Omental fat pad (tissue), 4 donors: Measurements from ENCODE around the gene SEC14L5. TPM values are rescaled to one million over a fixed set of nuclear protein-coding genes. Genes with fewer than 3 reads are reported as not detected.

ENCODE experiments used
- ATAC-seq: fragments of 150-250 bp; one replicate; pipeline ENCODE4 v1.9.1; 2016; ENCODE audit warnings: mild to moderate bottlenecking, moderate library complexity; ENCODE audit not compliant: low FRiP score
- DNase-seq: peaks from one replicate; pipeline ENCODE4 v3.0.0-alpha.2; 2019; ENCODE audit warnings: low spot score
- CTCF ChIP-seq, 3 donors: fragments of 450-650 bp; IDR thresholded peaks; one replicate each; pipeline ENCODE4 v1.5.1; 2016 to 2017; ENCODE audit warnings: antibody characterized with exemption in 3 of 3, mild to moderate bottlenecking in 3 of 3, moderate library complexity in 2 of 3
- total RNA-seq, 4 donors: library from RNA; depleted of rRNA; stranded (reverse); fragments of >200 nt; gene quantifications; one replicate each; pipeline ENCODE4 v1.1.0, GENCODE V29; 2016

The SEC14L5 gene
- total RNA-seq, 4 donors from 2014 or later = 0.12 to 1.3 (median 0.45) TPM

GRCh38 chr16:5011637-5012036 lies 53.5 kb downstream of the SEC14L5 start:
- DNase-seq = no peak
- no peak for TF ChIP-seq CTCF (IDR thresholded peaks at IDR 0.05)

GRCh38 chr16:5012887-5013286 lies 54.8 kb downstream of the SEC14L5 start:
- no peak for TF ChIP-seq CTCF (IDR thresholded peaks at IDR 0.05)
- ATAC-seq (no peak), DNase-seq (no peak)

More at GRCh38 chr16:5011637-5012036, 53.5 kb downstream of the SEC14L5 start:
- ATAC-seq = no peak

- no peak for DNase-seq
- no peak for ATAC-seq
- no peak for TF ChIP-seq CTCF (IDR thresholded peaks at IDR 0.05)
Observed at GRCh38 chr16:5015351-5015750, 57.2 kb downstream of the SEC14L5 start.

- DNase-seq (no peak), ATAC-seq (no peak)
- TF ChIP-seq CTCF (IDR thresholded peaks at IDR 0.05) = no peak
Observed at GRCh38 chr16:5015887-5016286, 57.8 kb downstream of the SEC14L5 start.

- DNase-seq (no peak), ATAC-seq (no peak)
- no peak for TF ChIP-seq CTCF (IDR thresholded peaks at IDR 0.05)
Observed at GRCh38 chr16:5016967-5017677, 59.0 kb downstream of the SEC14L5 start.

- no peak for TF ChIP-seq CTCF (IDR thresholded peaks at IDR 0.05)
- DNase-seq (no peak), ATAC-seq (no peak)
Observed at GRCh38 chr16:5017678-5017969, 59.5 kb downstream of the SEC14L5 start.

- no peak for ATAC-seq
- no peak for DNase-seq
- no peak for TF ChIP-seq CTCF (IDR thresholded peaks at IDR 0.05)
Observed at GRCh38 chr16:5018793-5019192, 60.7 kb downstream of the SEC14L5 start.
